ENCODE data around the gene ATP5ME. TPM values are rescaled to one million over a fixed set of nuclear protein-coding genes. Genes with fewer than 3 reads are reported as not detected.

Gene ATP5ME
- total RNA-seq, 2 experiments from 2014 or later: 359 to 388 TPM

- Histone ChIP-seq H3K4me1 (ENCODE audit: insufficient read depth, low read length, poor library complexity, severe bottlenecking) (no peaks in the 10 kb centered on the region), H3K27ac (ENCODE audit: low read depth, low read length, poor library complexity, severe bottlenecking) (no peak overlapping the region), H3K79me2 (ENCODE audit: insufficient read depth, low read depth, low read length) (no peaks in the 10 kb centered on the region), H3K4me2 (ENCODE audit: low read length) (no peak overlapping the region), H3K9me3 (ENCODE audit: low read length) (no peaks in the 10 kb centered on the region), H3K36me3 (ENCODE audit: insufficient read depth, low read length) (no peaks in the 10 kb centered on the region), H3K4me3 (ENCODE audit: low read depth, low read length, poor library complexity, severe bottlenecking) (no peak overlapping the region), H3K9me2 (ENCODE audit: insufficient read depth, low read length) (no peaks in the 10 kb centered on the region), H2AFZ (ENCODE audit: low read length) (no peak overlapping the region), H4K20me1 (ENCODE audit: insufficient read depth, low read length) (no peaks in the 10 kb centered on the region)
- ChIA-PET POLR2A (no interaction called here), CTCF (ENCODE audit: unreplicated experiment) (no interaction called here)
- no TSS peak for BruUV-seq (replicated peaks)
- intact Hi-C loops (cut with micrococcal nuclease; ENCODE audit: unreplicated experiment): no loop called here
- TF ChIP-seq EZH2phosphoT487 (IDR thresholded peaks at IDR 0.05; ENCODE audit: borderline replicate concordance, low read depth, low read length): no peak
- no peak for TF ChIP-seq CTCF (conservative IDR thresholded peaks at IDR 0.05; ENCODE audit: low read length)
- no peak for DNase-seq (ENCODE audit: low spot score)
These were observed 14.2 kb downstream of the ATP5ME start for GRCh38 chr4:659851-660250.

DNA sequence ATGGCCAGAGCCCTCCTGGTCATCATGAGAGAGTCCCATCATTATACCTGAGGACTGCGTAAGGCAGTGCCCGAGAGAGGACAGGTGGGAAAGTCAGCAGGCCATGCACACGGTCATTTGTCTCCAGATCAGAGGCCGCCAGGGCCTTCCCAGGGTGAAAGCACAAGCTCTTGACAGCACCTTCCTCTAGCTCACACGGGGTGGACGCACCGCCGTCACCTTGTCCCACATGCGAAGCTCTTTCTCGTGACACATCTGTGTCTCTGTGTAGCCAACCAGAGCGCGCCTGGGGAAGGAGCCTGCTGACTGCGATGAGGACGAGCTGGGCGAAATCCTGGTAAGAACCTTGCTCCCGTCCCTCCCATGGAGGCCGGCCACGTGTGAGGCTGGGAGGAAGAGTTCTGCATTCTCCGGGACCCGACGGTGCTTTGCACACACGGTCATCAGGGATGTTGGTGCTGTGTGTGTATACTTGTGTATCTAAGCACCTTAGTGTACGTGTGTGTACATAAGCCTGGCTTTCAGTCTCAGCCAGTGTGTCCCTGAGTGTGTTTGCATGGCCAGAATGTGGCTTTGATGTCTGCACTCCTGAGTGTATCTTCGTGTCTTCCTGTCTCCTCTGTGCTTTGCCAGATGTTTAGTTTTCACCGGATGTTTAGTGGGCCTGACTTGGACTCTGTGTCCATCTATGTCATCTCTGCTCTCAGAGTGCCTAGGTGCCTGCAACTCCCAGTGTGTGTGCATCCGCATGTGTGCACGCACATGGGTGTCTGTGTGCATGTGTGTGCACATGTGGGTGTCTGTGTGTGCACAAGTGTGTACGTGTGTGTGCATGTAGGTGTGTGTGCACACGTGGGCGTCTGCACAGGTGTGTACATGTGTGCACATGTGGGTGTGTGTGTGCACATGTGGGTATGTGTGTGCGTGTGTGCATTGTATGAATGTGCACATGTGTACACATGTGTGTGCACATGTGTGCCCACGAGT is 15.1 kb downstream of the ATP5ME start:
- H3K79me2 ChIP-seq (ENCODE audit: insufficient read depth, low read depth, low read length): no peaks in the 10 kb centered on the region
- DNase-seq (ENCODE audit: low spot score): no peak
- no peak overlapping the region for H3K4me2 ChIP-seq (ENCODE audit: low read length)
- no TSS peak for BruUV-seq (replicated peaks)
- no peaks in the 10 kb centered on the region for H3K9me2 ChIP-seq (ENCODE audit: insufficient read depth, low read length)
- H4K20me1 ChIP-seq (ENCODE audit: insufficient read depth, low read length): no peaks in the 10 kb centered on the region
- H3K4me3 ChIP-seq (ENCODE audit: low read depth, low read length, poor library complexity, severe bottlenecking): no peak overlapping the region
- H3K4me1 ChIP-seq (ENCODE audit: insufficient read depth, low read length, poor library complexity, severe bottlenecking): no peaks in the 10 kb centered on the region
- no peaks in the 10 kb centered on the region for H3K9me3 ChIP-seq (ENCODE audit: low read length)
- no peak overlapping the region for H2AFZ ChIP-seq (ENCODE audit: low read length)
- intact Hi-C loops (cut with micrococcal nuclease; ENCODE audit: unreplicated experiment): no loop called here
- TF ChIP-seq CTCF (conservative IDR thresholded peaks at IDR 0.05; ENCODE audit: low read length) (no peak), EZH2phosphoT487 (IDR thresholded peaks at IDR 0.05; ENCODE audit: borderline replicate concordance, low read depth, low read length) (no peak)
- H3K36me3 ChIP-seq (ENCODE audit: insufficient read depth, low read length): no peaks in the 10 kb centered on the region
- CTCF ChIA-PET (ENCODE audit: unreplicated experiment): no interaction called here
- POLR2A ChIA-PET: no interaction called here
- no peak overlapping the region for H3K27ac ChIP-seq (ENCODE audit: low read depth, low read length, poor library complexity, severe bottlenecking)
